Neural crest cell (in vitro differentiated cells): ENCODE data around the gene CRB2. TPM values are rescaled to one million over a fixed set of nuclear protein-coding genes. Genes with fewer than 3 reads are reported as not detected.

Experiments
- DNase-seq: peaks from one replicate; pipeline ENCODE4 v3.0.0; 2021; ENCODE audit warnings: low read depth, mixed read lengths, low spot score
- H3K27ac Mint-ChIP-seq: one replicate; pipeline ENCODE4 v1.8.0; 2021; ENCODE audit warnings: mild to moderate bottlenecking, mixed read lengths; ENCODE audit not compliant: unreplicated experiment
- H3K27me3 Mint-ChIP-seq: 2 replicates; pipeline ENCODE4 v1.8.0; 2021; ENCODE audit warnings: low read depth, mild to moderate bottlenecking, mixed read lengths
- H3K36me3 Mint-ChIP-seq: 2 replicates; pipeline ENCODE4 v1.8.0; 2021; ENCODE audit warnings: low read depth, mild to moderate bottlenecking, mixed read lengths
- H3K4me1 Mint-ChIP-seq: 2 replicates; pipeline ENCODE4 v1.8.0; 2021; ENCODE audit warnings: mixed read lengths
- H3K4me3 Mint-ChIP-seq: one replicate; pipeline ENCODE4 v1.8.0; 2021; ENCODE audit warnings: mild to moderate bottlenecking, mixed read lengths
- H3K9me3 Mint-ChIP-seq: 2 replicates; pipeline ENCODE4 v1.8.0; 2021; ENCODE audit warnings: mixed read lengths
- total RNA-seq: library from RNA; stranded (reverse); gene quantifications from 2 replicates; pipeline ENCODE4 v1.2.1, GENCODE V29; 2021
- TF ChIP-seq, protein P1 (sequence below): fragments of 200-600 bp; sonication (generic); conservative IDR thresholded peaks from 2 replicates; pipeline ENCODE4 v1.5.0; 2021; ENCODE audit warnings: antibody characterized with exemption, mild to moderate bottlenecking

CRB2 gene
- total RNA-seq, 1 donor from 2014 or later: 80.5 TPM

DNA sequence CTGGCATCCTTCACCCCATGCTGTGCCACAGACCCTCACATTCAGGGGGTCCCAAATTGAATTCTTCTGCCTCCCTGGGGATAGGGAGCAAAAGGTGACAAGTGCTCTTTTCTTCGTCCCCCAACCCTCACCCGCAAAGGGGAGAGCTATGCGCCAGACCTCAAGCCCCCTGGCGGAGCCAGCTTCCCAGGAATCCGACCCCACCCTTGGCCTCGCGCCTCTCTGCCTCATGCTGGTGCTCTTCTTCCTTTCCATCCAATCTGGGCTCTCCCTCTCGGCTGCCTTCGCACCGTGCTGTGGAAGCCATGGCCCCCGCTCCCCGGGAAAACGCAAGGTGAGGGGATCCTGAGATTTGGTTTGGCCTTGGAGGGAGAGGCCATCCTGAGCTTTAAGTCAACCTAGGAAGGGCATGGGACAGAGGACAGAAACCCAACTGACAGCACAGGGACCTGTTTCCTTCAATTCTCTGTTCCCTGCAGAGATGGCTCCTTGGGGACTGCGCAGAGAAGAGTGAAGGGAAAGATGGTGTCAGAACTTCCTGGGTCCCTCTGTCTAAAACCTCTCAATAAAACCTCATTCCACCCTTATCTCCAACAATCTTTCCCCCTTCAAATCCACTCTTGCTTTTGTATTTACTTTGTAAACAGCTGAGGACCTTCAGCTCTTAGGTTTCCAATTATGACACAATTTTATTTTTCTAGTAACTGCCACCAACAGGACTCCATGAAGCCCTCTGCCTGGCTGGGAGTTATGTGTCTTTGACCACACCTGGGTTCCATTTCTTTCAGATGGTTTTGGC lies 36.3 kb upstream of the CRB2 start:
- Mint-ChIP-seq H3K4me3 (no peak overlapping the region), H3K27ac (no peak overlapping the region), H3K36me3 (no peaks in the 10 kb centered on the region), H3K27me3 (no peaks in the 10 kb centered on the region), H3K9me3 (no peaks in the 10 kb centered on the region), H3K4me1 (peaks cover 14% of the 10 kb centered on the region)
- TF ChIP-seq, protein P1, sequence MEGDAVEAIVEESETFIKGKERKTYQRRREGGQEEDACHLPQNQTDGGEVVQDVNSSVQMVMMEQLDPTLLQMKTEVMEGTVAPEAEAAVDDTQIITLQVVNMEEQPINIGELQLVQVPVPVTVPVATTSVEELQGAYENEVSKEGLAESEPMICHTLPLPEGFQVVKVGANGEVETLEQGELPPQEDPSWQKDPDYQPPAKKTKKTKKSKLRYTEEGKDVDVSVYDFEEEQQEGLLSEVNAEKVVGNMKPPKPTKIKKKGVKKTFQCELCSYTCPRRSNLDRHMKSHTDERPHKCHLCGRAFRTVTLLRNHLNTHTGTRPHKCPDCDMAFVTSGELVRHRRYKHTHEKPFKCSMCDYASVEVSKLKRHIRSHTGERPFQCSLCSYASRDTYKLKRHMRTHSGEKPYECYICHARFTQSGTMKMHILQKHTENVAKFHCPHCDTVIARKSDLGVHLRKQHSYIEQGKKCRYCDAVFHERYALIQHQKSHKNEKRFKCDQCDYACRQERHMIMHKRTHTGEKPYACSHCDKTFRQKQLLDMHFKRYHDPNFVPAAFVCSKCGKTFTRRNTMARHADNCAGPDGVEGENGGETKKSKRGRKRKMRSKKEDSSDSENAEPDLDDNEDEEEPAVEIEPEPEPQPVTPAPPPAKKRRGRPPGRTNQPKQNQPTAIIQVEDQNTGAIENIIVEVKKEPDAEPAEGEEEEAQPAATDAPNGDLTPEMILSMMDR: no peak
- no peak for DNase-seq

DNA sequence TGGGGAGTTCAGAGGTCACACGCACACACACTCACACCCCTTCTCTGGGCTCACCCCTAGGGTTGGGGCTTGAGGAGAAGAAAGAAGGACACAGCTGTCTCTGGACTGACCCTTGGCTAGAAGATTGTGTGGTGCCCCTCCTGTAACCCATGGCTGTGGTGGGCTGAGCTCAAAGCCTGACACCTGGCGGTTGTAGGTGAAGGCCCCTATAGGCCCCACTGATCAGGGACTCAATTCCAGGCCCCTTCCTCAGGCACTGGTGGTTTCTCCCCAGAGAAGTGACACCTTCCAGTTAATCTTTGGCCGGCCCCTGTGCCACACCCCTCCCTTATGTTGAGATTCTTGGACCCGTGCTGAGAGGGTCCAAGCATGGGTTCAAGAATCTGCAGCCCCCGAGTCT lies 35.2 kb upstream of the CRB2 start:
- no peaks in the 10 kb centered on the region for H3K36me3 Mint-ChIP-seq
- no peak for DNase-seq
- TF ChIP-seq, protein P1: no peak
- H3K27ac Mint-ChIP-seq: no peak overlapping the region
- no peaks in the 10 kb centered on the region for H3K27me3 Mint-ChIP-seq
- peaks cover 21% of the 10 kb centered on the region for H3K4me1 Mint-ChIP-seq
- no peak overlapping the region for H3K4me3 Mint-ChIP-seq
- no peaks in the 10 kb centered on the region for H3K9me3 Mint-ChIP-seq

DNA sequence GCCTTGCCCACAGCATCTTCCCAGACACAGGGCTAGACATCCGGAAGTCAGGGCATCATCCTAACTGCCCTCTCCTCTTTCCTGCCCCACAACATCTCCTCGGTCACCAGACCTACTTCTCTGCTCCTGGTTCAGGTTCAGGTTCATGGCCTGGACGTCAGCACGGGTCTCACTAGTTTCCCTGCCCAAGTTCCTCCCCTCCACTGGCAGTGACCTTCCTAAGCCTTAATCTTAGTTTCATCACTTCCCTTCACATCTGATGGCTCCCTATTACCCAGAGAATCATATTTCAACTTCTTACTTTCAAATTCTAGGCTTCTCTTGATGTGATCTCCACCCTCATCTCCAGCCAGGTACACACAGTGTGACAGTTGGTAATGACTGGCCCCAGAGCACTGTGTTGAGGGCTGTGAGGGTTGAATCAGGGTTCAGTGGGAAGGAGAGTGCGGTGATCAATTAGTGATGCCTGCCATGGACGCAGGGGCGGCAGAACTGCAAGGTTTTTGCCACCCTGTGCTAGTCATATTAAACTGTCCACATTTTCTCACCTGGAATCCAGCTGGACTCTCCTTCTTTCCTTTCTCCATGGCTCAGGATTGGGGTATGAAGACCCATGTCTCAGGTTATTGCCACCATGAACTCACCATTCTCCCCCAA lies 34.3 kb upstream of the CRB2 start:
- Mint-ChIP-seq H3K36me3 (no peaks in the 10 kb centered on the region), H3K27me3 (no peaks in the 10 kb centered on the region), H3K4me1 (peaks cover 21% of the 10 kb centered on the region), H3K27ac (no peak overlapping the region), H3K4me3 (no peak overlapping the region), H3K9me3 (no peaks in the 10 kb centered on the region)
- no peak for DNase-seq
- TF ChIP-seq, protein P1: no peak

DNA sequence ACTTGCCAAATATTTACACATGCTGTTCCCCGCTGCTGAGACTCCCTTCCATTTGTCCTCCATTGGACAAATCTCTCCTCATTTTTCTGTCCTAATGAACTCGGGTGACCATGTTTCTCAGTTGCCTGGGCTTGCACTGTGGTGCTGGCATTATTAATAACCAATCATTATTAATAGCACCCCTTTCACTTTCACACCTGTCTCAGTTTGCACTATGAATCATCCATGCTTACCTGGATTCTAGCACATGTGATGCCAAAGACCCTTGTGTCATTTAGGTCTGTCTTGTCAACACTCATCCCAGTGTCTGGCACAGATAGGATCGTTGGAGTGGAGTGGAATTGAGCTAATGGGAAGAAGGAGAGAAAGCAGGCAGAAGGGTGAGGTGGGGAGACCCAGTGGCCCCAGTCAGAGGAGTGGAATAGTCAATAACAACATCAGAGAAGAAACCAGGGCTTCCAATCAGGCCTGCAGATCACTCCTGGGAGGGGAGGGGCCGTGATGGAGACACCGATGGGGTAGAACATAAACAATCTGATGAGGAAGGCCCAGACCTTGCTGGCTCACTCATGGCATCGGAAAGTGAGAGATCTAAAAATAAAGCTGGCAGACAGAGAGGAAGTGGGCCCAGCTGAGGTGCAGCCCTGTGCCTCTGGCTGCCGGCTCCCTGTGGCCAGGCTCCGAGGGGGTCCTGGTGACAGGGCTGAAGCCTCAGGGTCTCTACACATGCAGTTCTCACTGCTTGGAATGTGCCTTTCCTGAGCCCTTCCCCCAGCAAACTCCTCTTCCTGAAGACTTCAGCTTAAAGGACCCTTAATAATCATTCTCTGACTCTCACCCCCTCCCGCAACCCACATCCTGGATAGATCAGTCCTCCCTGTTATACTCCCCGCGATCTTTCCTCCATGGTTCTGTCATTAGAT lies 33.5 kb upstream of the CRB2 start:
- Mint-ChIP-seq H3K4me1 (peaks cover 21% of the 10 kb centered on the region), H3K36me3 (no peaks in the 10 kb centered on the region), H3K27me3 (no peaks in the 10 kb centered on the region), H3K4me3 (no peak overlapping the region), H3K9me3 (no peaks in the 10 kb centered on the region), H3K27ac (no peak overlapping the region)
- no peak for DNase-seq
- TF ChIP-seq, protein P1: no peak

DNA sequence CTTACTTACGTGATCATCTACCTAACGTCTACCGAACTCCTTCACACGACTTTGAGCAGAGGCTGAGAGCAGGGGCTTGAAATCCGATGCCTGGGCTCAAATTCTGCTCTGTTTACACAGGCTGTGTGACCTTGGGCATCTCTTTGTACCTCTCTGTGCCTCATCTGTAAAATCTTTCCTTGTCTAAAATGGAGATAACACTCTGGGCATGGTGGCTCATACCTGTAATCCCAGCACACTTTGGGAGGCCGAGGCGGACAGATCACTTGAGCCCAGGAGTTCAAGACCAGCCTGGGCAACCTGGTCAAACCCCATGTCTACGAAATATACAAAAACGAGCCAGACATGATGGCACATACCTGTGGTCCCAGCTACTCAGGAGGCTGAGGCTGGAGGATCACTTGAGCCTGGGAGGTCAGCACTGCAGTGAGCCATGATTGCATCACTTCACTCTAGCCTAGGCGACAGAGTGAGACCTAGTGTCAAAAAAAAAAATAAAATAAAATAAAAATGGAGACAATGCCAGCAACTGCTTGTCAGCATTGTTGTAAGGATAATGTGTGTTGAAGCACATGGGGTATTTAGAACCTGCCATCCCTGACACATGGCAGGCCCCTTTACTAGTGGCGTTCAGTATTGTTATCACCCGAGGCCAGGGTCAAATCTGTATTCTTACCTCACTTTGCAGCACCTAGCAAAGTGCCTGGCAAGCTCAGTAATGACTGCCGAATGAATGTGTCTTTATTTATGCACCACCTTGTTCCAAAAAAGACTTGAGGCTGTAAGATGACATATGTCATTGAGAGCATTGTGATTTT lies 32.6 kb upstream of the CRB2 start:
- no peaks in the 10 kb centered on the region for H3K9me3 Mint-ChIP-seq
- H3K4me3 Mint-ChIP-seq: no peak overlapping the region
- H3K36me3 Mint-ChIP-seq: no peaks in the 10 kb centered on the region
- peaks cover 21% of the 10 kb centered on the region for H3K4me1 Mint-ChIP-seq
- no peaks in the 10 kb centered on the region for H3K27me3 Mint-ChIP-seq
- TF ChIP-seq, protein P1: no peak
- DNase-seq: no peak
- H3K27ac Mint-ChIP-seq: no peak overlapping the region
